ENCODE results near the gene LEPROT. TPM values are rescaled to one million over a fixed set of nuclear protein-coding genes. Genes with fewer than 3 reads are reported as not detected.

Gene LEPROT
- total and polyA plus RNA-seq, 2 of the 8 experiments (the other 6 are each of a cell fraction or from before 2014, with no cell fraction given) = 25.7 to 27.2 TPM

DNA sequence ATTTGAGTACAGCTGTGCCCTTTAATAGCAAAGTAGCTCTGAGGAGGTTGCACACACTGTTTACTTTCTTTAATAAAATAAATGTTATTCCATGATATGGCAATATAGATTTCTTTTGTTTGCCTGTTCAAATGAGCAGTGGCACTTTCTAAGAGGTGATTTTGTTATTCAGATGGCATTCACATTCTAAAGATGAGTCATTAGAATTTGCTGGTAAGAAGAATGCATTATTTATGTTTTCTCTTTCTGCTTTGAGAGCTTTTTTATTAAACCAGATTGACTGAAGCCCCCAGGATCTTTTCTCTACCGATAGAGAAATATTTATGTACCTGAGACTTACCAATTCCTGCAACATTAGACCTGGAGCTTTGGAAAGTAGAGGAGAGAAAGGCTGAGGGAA, 11.2 kb upstream of the LEPROT start (continued):
- TF ChIP-seq KDM5A (IDR thresholded peaks at IDR 0.05; ENCODE audit: low read length) (no peak), POU5F1 (IDR thresholded peaks at IDR 0.05; ENCODE audit: low read depth, low read length) (no peak), GTF2F1 (IDR thresholded peaks at IDR 0.05; ENCODE audit: borderline replicate concordance, low read depth, low read length) (no peak), NANOG (IDR thresholded peaks at IDR 0.05; ENCODE audit: insufficient read depth, low read depth, low read length, poor library complexity, severe bottlenecking) (no peak)

Measured in H1 (cell line).